Endothelial cell (in vitro differentiated cells): ENCODE measurements around the gene PPP1R3G. TPM values are rescaled to one million over a fixed set of nuclear protein-coding genes. Genes with fewer than 3 reads are reported as not detected.

Source experiments
- DNase-seq: peaks from one replicate; pipeline ENCODE4 v3.0.0; 2021; ENCODE audit warnings: low spot score
- H3K27ac Mint-ChIP-seq: one replicate; pipeline ENCODE4 v1.8.0; 2021; ENCODE audit warnings: mixed read lengths, inconsistent platforms; ENCODE audit not compliant: unreplicated experiment
- H3K27me3 Mint-ChIP-seq: one replicate; pipeline ENCODE4 v1.8.0; 2021; ENCODE audit warnings: mild to moderate bottlenecking, moderate library complexity, mixed read lengths, inconsistent platforms; ENCODE audit not compliant: unreplicated experiment
- H3K36me3 Mint-ChIP-seq: one replicate; pipeline ENCODE4 v1.8.0; 2021; ENCODE audit warnings: mild to moderate bottlenecking, low read depth, mixed read lengths, inconsistent platforms; ENCODE audit not compliant: unreplicated experiment
- H3K4me1 Mint-ChIP-seq: one replicate; pipeline ENCODE4 v1.8.0; 2021; ENCODE audit warnings: mild to moderate bottlenecking, mixed read lengths, inconsistent platforms; ENCODE audit not compliant: unreplicated experiment
- H3K4me3 Mint-ChIP-seq: one replicate; pipeline ENCODE4 v1.8.0; 2021; ENCODE audit warnings: mild to moderate bottlenecking, mixed read lengths, inconsistent platforms; ENCODE audit not compliant: unreplicated experiment
- H3K9me3 Mint-ChIP-seq: one replicate; pipeline ENCODE4 v1.8.0; 2021; ENCODE audit warnings: mixed read lengths, inconsistent platforms; ENCODE audit not compliant: unreplicated experiment
- total RNA-seq: library from RNA; stranded (reverse); fragmentation: NEBNext Ultra II Directional; extraction: Animal tissue kit (Norgen Biotek cat#: 25700); gene quantifications from one replicate; pipeline ENCODE4 v1.2.1, GENCODE V29; 2021; ENCODE audit not compliant: unreplicated experiment
- TF ChIP-seq, protein P1 (sequence below): fragments of 200-600 bp; sonication (generic); IDR thresholded peaks from one replicate; pipeline ENCODE4 v1.5.0; 2021; ENCODE audit warnings: antibody characterized with exemption; ENCODE audit not compliant: unreplicated experiment

The PPP1R3G gene
- total RNA-seq, 1 donor from 2014 or later, result 0.05 TPM

DNA sequence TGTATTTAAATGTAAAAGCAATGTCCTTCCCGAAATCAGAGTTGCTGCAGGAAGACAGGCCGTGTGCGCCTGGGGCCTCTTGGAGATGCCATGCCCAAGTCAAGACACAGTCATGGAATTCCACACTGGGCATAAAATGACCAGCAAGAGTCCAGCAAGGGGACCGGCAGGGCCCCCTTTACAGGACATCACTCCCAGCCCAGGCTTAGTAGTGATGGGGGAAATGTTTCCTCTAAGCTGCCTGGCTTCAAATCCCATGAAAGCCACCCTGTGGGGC, 1.9 kb upstream of the PPP1R3G start:
- DNase-seq, result no peak
- peaks cover 7% of the 10 kb centered on the region for H3K4me1 Mint-ChIP-seq
- H3K27ac Mint-ChIP-seq, result no peak overlapping the region
- no peaks in the 10 kb centered on the region for H3K36me3 Mint-ChIP-seq
- H3K27me3 Mint-ChIP-seq, result peaks cover 28% of the 10 kb centered on the region
- peak overlapping the region; percentile 66 for H3K4me3 Mint-ChIP-seq
- TF ChIP-seq, protein P1, sequence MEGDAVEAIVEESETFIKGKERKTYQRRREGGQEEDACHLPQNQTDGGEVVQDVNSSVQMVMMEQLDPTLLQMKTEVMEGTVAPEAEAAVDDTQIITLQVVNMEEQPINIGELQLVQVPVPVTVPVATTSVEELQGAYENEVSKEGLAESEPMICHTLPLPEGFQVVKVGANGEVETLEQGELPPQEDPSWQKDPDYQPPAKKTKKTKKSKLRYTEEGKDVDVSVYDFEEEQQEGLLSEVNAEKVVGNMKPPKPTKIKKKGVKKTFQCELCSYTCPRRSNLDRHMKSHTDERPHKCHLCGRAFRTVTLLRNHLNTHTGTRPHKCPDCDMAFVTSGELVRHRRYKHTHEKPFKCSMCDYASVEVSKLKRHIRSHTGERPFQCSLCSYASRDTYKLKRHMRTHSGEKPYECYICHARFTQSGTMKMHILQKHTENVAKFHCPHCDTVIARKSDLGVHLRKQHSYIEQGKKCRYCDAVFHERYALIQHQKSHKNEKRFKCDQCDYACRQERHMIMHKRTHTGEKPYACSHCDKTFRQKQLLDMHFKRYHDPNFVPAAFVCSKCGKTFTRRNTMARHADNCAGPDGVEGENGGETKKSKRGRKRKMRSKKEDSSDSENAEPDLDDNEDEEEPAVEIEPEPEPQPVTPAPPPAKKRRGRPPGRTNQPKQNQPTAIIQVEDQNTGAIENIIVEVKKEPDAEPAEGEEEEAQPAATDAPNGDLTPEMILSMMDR, result no peak
- no peaks in the 10 kb centered on the region for H3K9me3 Mint-ChIP-seq

- Mint-ChIP-seq H3K36me3 (no peaks in the 10 kb centered on the region), H3K27me3 (peaks cover 28% of the 10 kb centered on the region), H3K4me3 (peak overlapping the region; percentile 79), H3K9me3 (no peaks in the 10 kb centered on the region), H3K27ac (peak overlapping the region; percentile 61), H3K4me1 (peaks cover 7% of the 10 kb centered on the region)
- no peak for DNase-seq
- TF ChIP-seq, protein P1, result no peak
Observed at GRCh38 chr6:5083813-5084359, 1.3 kb upstream of the PPP1R3G start.

DNA sequence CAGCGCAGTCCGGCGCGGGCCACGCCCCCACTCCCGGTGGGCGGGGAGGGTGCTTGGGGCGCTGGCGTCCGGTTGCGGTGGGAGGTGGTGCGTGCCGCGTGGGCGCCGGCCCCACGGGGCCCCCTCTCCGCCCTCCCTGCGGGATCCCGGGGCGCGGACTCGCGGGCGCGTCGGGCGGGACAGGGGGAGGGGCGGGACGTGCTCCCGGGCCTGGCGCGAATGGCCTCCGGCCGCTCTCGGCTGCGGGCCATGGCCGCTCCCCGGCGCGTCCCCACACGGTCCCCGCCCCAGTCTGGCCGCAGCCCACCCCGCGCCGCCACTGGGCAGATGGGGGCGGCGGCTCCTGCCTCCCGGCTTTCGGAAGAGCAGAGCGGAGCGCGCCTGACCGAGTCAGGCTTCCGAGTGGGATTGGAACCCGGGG, 771 bp upstream of the PPP1R3G start:
- H3K27me3 Mint-ChIP-seq, result peaks cover 28% of the 10 kb centered on the region
- no peaks in the 10 kb centered on the region for H3K9me3 Mint-ChIP-seq
- no peaks in the 10 kb centered on the region for H3K36me3 Mint-ChIP-seq
- no peak overlapping the region for H3K4me3 Mint-ChIP-seq
- DNase-seq, result peak; percentile 21
- H3K27ac Mint-ChIP-seq, result no peak overlapping the region
- H3K4me1 Mint-ChIP-seq, result peaks cover 7% of the 10 kb centered on the region
- TF ChIP-seq, protein P1, result no peak

GRCh38 chr6:5085648-5086293, 630 bp downstream of the PPP1R3G start:
- peaks cover 25% of the 10 kb centered on the region for H3K27me3 Mint-ChIP-seq

GRCh38 chr6:5086294-5086890, 1.3 kb downstream of the PPP1R3G start:
- TF ChIP-seq, protein P1, result no peak
- peaks cover 21% of the 10 kb centered on the region for H3K27me3 Mint-ChIP-seq
- no peak overlapping the region for H3K4me3 Mint-ChIP-seq
- peak; percentile 17 for DNase-seq
- peaks cover 22% of the 10 kb centered on the region for H3K4me1 Mint-ChIP-seq
- no peaks in the 10 kb centered on the region for H3K9me3 Mint-ChIP-seq
- H3K27ac Mint-ChIP-seq, result no peak overlapping the region
- H3K36me3 Mint-ChIP-seq, result no peaks in the 10 kb centered on the region

More at GRCh38 chr6:5085648-5086293, 630 bp downstream of the PPP1R3G start:
- Mint-ChIP-seq H3K36me3 (no peaks in the 10 kb centered on the region), H3K4me3 (no peak overlapping the region), H3K27ac (no peak overlapping the region), H3K4me1 (peaks cover 20% of the 10 kb centered on the region), H3K9me3 (no peaks in the 10 kb centered on the region)
- TF ChIP-seq, protein P1, result no peak
- peak; percentile 61 for DNase-seq
